ENCODE results near the gene ZEB1. TPM values are rescaled to one million over a fixed set of nuclear protein-coding genes. Genes with fewer than 3 reads are reported as not detected.

ZEB1 gene
- total RNA-seq, 1 donor from 2014 or later: 82.7 TPM

GRCh38 chr10:31578951-31579350, 259.9 kb downstream of the ZEB1 start:
- Histone ChIP-seq H3K4me3 (no peak overlapping the region), H3K27me3 (no peaks in the 10 kb centered on the region), H3K36me3 (no peaks in the 10 kb centered on the region), H3K4me1 (peaks cover 16% of the 10 kb centered on the region), H3K27ac (no peak overlapping the region), H3K9me3 (no peaks in the 10 kb centered on the region)
- intact Hi-C loops (cut with DNase I): no loop called here
- TF ChIP-seq POLR2A (IDR thresholded peaks at IDR 0.05): no peak
- DNase-seq (ENCODE audit: extremely low spot score in 2 of 2): no peak

Small RNAs within 50 kb of the gene (small RNA-seq; reads per million reads assigned to genes)
- not detected for gene SPTLC1P1

Data from vagina (tissue), 2 donors.